NCI-H1436 treated with DMSO at 0.1 percent for 48 hours (cell line): ENCODE data around the gene CYBA.
A peak's percentile ranks its signal among the peaks of the same experiment; 100 is the strongest.

Experiments
- DNase-seq: peaks from one replicate; lab custom pipeline; 2025; lab: John Stamatoyannopoulos, UW

Gene CYBA

DNA sequence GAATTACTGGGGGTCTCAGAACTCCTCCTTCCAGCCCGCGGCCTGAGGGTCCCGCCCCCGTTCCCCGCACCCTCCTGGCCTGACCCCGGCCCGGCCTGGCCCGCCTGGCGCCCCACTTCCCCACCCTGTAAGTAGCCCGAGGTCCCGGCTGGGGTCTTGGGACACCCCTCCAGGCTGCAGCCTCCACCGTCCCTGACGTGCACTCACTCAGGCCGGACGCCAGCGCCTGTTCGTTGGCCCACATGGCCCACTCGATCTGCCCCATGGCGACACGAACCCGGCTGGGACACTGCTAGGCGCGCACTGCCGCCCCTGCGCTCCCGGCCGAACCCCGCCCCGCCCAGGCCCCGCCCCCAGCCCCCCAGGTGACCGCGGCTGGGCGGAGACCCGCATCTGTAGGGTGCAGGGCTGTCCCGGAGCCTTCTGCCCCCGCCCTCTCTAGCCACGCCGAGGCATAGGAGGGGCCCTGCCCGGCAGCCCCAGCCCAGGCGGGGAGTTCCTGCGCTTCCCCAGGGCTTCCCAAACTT is at the start of gene CYBA:
Gene CYBA, minus strand, starts transcription at position 305 of the 527 bp plus-strand sequence. Its CDS starts 40 bp downstream, at position 265.
- DNase-seq: no peak

DNA sequence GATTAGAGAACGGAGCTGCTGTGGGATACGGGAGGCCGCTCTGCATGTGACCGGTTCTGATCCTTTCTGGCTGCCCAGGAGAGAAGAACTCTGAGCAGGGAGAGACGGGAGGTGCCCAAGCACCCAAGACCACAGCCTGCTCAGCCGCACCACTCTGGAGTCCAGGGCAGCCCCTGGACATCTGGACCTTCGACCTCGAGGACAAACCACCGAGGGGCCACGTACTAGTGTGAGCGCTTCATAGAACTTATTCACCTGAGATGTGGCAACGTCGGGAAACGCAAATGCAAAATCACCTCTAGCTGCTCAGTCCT is 49.4 kb upstream of the CYBA start:
- DNase-seq: no peak

DNA sequence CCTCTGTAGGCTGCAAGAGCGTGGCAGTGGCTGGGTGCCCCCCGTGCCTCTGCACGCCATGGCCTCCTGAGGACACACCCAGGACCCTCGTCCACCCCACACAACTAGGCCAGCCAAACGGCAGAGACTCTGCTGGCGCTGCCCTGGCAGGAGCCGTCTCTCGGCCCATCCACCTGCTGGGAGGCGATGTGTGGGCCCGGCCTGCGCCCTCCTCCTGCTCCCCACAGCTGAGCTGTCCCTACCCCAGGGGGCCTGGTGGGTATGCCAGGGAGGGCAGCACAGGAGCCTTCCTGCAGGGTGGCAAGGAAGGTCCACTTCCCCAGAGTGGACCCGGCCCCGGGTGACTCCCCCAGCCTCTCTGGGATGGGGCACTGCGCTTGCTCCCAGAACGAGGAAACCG is 48.3 kb upstream of the CYBA start:
- no peak for DNase-seq

GRCh38 chr16:88698646-88699045 is 47.8 kb upstream of the CYBA start:
- no peak for DNase-seq

- no peak for DNase-seq
These were observed 47.2 kb upstream of the CYBA start for GRCh38 chr16:88697831-88698615.

GRCh38 chr16:88697116-88697830 is 46.4 kb upstream of the CYBA start:
- DNase-seq: no peak

GRCh38 chr16:88696441-88696840 is 45.6 kb upstream of the CYBA start:
- DNase-seq: no peak

GRCh38 chr16:88695753-88696152 is 44.9 kb upstream of the CYBA start:
- DNase-seq: no peak

DNA sequence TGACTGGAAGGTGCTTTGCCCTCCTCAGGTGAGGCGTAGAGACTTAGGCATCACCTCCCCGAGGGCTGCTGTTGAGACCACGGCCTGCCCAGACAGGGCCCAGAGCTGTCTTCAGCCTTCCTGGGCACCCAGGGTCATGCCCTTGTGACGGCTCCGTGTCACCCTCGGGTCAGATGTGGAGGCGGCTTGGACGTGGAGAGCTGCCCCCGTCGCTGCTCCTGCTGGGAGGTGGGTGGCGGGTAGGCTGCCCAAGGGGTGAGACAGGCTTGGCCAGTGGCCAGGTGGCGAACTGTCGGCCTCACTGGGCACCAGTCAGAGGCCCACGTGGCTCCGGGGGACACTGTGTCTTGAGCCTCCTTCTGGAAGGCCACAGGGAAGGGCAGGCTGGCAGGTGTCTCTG is 44.4 kb upstream of the CYBA start:
- no peak for DNase-seq

- no peak for DNase-seq
These were observed 43.6 kb upstream of the CYBA start for GRCh38 chr16:88694221-88695087.

- no peak for DNase-seq
These were observed 42.7 kb upstream of the CYBA start for GRCh38 chr16:88693420-88694177.

- no peak for DNase-seq
These were observed 42.0 kb upstream of the CYBA start for GRCh38 chr16:88692861-88693260.

- no peak for DNase-seq
These were observed 41.2 kb upstream of the CYBA start for GRCh38 chr16:88691924-88692560.

DNA sequence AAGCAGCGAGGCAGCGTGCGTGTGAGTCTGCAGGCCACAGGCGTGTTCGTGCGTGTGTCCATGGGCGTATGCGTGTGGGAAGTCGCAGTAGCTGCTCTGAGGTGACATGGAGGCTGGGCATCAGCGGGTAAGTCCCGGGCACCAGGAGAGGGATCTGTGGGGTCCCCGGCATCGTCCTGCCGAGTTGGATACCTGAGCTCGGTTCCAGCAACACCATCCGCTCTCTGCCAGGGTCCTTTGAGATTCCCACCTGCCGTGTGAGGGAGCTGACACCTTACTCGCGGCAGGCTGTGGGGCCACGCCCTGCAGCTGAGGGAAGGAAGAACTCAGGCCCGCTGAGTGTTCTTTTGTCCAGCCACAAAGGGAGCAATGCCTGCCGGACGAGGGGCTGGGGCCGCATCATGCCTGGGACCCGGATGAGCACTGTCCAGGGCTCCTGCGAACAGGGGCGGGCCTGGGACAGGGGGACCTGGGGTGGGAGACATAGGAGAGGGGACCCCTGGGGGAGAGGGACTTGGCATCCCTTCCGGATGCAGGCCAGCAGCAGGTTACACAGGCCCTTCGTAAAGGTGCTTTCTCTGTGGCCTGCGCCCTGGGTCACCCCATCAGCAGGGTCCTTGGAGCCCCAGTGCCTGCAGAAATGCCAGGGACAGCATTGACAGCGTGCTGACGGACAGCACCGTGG is 40.4 kb upstream of the CYBA start:
- no peak for DNase-seq

GRCh38 chr16:88690341-88691128 is 39.7 kb upstream of the CYBA start:
- DNase-seq: no peak

DNA sequence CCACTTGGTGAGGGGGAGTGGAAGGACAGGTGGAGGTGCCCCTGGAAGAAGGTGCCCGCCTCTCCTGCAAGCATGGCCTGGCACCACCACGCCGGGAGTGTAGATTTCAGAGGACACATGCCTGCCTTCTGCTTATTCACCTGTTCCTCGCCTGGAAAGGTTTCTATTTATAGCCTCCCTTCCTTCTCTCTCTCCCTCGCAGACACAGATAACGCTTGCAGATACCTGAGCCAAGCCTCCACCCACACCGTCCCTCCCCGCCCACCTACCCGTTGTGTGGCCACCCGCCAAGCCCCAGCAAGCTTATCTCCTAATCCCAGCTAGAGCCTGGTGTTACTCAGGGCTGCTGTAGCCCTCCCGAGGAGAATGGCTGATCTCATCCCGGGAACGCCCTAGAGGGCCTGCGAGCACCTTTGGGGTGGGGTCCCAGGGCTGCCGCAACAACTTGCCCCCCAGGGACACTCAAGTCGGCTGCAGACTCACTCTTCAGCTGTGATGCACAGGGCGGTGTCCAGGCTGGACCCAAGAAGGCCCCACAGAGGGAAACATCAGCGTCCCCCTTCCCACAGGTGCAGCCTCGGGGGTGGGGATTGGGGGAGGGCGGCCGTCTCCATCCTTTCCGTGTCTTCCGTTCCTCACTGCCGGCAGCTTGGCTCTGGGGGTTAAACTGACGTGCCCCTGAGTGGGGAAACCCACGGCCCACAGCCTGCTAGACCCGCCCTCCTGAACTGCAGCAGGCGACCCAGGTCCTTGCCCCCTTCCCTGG is 37.3 kb upstream of the CYBA start:
- peak; percentile 18 for DNase-seq

- no peak for DNase-seq
These were observed 36.8 kb upstream of the CYBA start for GRCh38 chr16:88687676-88688012.

GRCh38 chr16:88687254-88687576 is 36.4 kb upstream of the CYBA start:
- DNase-seq: no peak
